CD4-positive, alpha-beta T cell treated with Interleukin-15 for 4 hours (primary cell): ENCODE results near the gene ZBTB7C.

Experiments
- DNase-seq: peaks from one replicate; pipeline ENCODE4 v3.0.0-alpha.2; 2020; ENCODE audit warnings: low spot score

Gene ZBTB7C

GRCh38 chr18:48164116-48164515 is 245.1 kb downstream of the ZBTB7C start:
- no peak for DNase-seq

GRCh38 chr18:48163738-48164115 is 245.5 kb downstream of the ZBTB7C start:
- DNase-seq, result no peak

DNA sequence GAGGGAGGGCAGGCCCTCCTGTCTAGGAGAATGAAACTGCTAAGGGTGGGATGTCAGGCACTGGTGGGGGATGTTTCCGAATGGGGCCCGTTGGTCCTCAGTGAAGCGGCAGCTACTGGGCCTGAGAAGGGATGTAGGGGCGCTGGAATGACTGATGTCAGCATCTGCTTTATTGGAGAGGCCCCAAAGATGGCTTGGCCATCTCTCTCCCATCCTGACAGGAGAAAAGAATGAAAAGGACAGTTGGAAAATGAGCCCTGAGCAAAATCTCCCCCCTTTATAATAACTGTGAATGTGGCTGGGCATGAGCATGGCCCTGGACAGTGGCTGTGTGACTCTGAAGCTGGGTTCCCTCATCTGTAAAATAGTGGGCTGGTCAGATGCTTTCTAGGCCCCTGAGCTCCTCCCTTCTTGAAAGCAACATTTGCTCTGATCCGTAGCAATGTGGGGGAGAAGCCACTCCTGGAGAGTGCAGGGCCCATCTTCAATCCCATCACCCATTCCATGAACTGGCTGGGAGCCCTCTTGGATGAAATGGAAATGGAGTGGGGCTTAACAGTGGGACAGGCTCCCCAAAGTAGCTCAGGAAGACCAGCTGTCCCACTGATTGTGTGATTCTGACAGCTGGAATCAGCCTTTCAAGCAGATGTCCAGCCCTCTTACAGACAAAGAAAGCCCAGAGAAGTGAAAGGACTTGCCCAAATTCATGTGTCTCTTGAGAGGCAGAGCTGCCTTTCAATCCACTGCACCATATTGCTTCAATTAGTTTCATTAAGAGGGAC is 246.0 kb downstream of the ZBTB7C start:
- no peak for DNase-seq

GRCh38 chr18:48161911-48162698 is 247.1 kb downstream of the ZBTB7C start:
- DNase-seq, result no peak

- DNase-seq, result peak; percentile 50
These were observed 247.8 kb downstream of the ZBTB7C start for GRCh38 chr18:48161191-48161910.

DNA sequence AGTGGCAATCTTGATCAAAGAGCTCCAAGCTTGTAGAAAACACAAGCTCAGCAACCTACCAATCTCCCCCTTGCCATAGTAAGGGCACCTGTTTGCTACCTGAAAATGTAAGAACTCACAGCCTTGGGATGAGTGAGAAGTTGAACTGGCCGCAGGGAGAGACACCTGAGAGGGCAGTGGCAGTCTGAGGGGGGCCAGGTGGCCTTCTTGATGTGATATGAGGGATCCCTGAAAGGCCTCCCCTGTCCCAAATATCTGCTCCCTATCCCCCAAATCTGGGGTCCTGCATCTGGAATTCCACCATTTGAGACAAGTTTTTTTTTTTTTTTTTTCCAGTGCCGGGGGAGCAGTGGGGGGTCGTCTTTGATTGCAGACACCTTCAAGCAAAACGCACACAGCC is 248.6 kb downstream of the ZBTB7C start:
- no peak for DNase-seq

DNA sequence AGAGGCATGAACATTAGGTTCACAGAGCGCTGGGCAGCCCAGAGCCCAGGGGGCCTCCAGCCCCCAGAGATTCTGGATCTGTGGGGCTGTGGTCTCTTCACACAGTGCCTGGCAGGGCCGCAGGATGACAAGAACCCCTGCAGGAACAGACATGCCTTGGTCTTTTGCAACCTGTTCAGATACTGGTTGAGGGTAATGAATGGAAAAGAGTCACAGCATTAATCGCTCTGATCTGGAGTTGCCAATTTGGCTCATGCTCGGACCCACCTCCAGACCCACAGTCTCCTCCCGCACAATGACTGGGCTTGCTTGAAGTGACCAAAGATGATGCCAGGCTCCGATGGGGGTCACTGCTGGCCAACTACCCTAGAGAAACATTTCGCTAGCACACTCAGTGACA is 249.4 kb downstream of the ZBTB7C start:
- DNase-seq, result no peak

GRCh38 chr18:48158721-48159120 is 250.5 kb downstream of the ZBTB7C start:
- no peak for DNase-seq

- DNase-seq, result no peak
These were observed 251.2 kb downstream of the ZBTB7C start for GRCh38 chr18:48157956-48158355.

DNA sequence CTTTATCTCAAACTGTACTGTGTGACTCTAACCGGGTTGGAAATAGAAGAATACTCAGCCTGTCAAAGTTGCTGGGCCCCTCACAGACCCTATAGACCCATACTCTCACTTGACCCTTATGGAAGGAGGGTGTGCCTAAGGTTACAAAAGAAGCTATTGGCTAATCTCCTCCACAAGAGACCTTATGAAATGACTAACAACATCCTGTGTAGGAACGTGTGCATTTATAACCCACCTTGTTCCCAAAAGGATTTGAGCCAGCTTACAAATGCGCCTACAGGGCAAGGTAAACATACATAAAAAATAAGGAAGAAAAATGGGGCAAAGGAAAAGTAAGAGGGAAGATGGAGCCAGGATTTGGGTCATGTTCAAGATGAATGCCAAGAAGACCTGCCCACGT is 253.3 kb downstream of the ZBTB7C start:
- no peak for DNase-seq

DNA sequence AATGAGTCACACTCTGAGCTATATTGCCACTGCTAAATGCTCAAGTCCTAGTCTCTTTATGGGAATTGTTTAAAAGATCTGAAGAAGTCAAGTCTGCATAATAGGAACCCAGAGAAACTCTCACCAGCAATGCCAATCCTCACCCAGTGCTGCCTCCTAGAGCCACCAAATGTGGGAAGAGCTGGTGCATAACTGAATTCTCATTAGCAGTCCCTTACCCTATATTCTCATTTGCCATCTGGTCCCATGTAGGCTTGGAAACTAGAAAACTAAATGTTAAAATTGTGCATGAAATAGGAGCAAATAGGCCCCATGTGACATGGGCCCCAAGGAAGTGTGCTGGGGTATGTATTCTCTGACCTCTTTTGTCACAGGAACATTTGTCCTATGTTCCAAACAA is 254.4 kb downstream of the ZBTB7C start:
- no peak for DNase-seq

DNA sequence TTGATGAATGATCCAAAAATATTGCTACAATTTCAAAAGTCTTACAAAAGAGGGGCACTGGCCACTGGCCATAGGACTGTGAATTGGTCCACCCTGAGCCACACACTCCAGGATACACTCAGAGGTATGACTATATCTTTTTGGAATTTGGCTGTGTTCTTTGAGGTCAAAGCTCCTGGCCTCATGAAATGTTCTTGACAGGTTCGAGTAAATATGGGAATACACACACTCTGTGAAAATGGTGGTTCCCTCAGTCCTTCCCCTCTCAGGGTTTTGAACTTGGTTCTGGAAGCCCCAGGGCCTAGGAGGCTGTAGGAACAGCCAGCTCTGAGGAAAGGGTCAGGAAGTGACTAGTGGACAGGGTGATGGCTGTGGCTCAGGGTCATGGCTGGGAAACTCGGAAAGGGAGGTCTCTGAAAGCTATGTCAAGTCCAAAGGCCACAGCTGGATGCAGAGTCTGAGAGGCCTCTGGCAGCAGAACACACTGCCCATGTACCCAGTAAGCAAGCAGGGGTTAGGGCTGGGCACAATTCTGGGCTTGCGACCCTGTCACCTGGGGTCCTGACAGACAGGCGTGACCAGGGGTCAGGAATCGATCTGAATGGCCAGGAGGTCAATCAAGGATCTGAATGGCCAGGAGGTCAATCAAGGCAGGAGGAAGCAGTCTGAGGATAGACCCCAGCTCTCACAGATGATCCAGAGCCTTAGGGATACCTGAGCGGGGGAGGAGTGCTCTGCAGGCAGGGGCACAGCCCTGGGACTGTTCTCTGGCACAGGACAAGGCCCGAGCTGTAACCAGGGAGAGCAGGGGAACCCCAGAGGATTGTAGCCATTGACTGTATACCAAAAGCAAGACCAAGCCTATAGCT is 255.3 kb downstream of the ZBTB7C start:
- no peak for DNase-seq

- no peak for DNase-seq
These were observed 256.6 kb downstream of the ZBTB7C start for GRCh38 chr18:48152549-48152948.

- no peak for DNase-seq
These were observed 257.6 kb downstream of the ZBTB7C start for GRCh38 chr18:48151421-48152065.

DNA sequence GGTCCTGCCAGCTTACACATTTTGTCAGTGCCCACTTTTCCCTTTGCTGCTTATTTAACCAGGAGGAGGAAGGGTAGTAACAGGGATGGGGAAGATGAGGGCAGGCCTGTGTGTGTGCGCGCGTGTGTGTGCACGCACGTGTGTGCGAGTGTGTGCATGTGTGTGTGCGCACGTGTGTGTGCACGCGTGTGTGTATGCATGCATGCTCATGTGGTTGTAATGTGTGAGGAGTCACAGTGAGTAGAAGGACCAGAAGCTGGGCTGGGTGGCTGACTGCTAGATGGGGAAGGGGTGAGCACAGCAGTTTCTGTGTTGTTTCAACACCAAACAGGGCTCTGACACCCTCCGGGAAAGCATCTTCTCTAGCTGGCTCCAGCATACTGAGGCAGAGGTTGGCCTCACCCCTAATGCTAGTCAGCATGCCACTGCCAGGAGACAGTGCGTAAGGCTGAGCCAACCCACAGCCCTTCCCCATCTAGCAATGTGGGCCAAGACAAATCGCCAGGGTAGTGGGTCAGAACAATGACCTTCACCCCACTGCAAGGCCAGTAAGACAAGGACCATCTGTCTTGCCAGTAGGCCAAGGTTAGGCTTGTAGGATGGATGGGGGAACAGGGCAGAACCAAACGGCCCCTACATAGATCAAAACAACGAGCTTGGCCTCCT is 260.0 kb downstream of the ZBTB7C start:
- no peak for DNase-seq

DNA sequence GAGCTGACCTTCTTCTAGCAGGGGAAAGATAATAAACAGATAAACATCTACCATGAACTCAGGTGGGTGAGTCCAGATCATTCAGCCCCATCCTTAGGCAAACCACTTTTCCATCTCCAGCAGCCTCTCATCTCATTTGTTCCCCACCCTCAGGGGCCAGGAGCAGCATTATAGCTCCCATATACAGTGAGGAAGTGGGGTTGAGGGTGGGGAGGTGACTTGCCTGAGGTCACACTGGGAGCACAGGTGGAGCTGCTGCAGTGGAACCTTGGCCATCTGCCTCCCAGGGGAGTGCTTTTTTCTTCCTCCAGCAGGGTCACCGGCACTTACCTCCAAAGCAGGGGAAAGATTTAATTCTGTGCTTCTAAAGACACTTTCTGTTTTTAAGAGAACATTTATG is 266.2 kb downstream of the ZBTB7C start:
- DNase-seq, result no peak

GRCh38 chr18:48142353-48142752 is 266.8 kb downstream of the ZBTB7C start:
- DNase-seq, result no peak

DNA sequence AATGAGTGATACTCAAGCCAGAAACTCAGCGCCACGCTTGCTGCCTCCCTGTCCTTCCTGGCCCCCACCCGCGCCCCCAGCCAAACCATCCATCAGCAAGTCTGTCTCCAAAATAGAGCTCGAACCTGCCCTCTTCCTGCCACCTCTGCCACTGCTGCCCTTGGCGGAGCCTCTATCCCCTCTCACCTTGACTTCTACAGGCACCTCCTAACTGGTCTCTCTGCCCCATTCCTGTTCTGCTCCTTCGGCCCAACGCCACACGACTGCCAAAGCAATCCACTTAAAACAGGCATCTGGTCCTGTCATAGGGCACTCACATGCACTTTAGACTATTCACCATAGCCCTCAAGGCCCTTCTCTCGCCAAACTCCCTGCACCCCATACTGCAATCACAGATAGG is 268.5 kb downstream of the ZBTB7C start:
- DNase-seq, result no peak

GRCh38 chr18:48139431-48140347 is 269.5 kb downstream of the ZBTB7C start:
- DNase-seq, result no peak
